Hepatocyte (in vitro differentiated cells): ENCODE results near the gene TAF12.

ENCODE experiments used
- CTCF ChIP-seq: fragments of 200-600 bp; sonication (generic); IDR thresholded peaks from 2 replicates; pipeline ENCODE4 v1.5.1; 2016; ENCODE audit warnings: antibody characterized with exemption, mild to moderate bottlenecking; ENCODE audit not compliant: poor library complexity
- EZH2phosphoT487 ChIP-seq: fragments of 200-600 bp; sonication (generic); IDR thresholded peaks from one replicate; pipeline ENCODE4 v1.6.1; 2018; ENCODE audit warnings: antibody characterized with exemption, mild to moderate bottlenecking, low read depth, moderate library complexity; ENCODE audit not compliant: unreplicated experiment, severe bottlenecking

- TF ChIP-seq CTCF, result no peak
- no peak for TF ChIP-seq EZH2phosphoT487
Observed at GRCh38 chr1:28580722-28581530, 61.9 kb downstream of the TAF12 start.
